H9 (cell line): ENCODE measurements around the gene TMEM208. TPM values are rescaled to one million over a fixed set of nuclear protein-coding genes. Genes with fewer than 3 reads are reported as not detected.

Experiments
- DNase-seq: peaks from one replicate; pipeline ENCODE4 v3.0.0-alpha.2; 2017
- H2AFZ ChIP-seq: one replicate; pipeline ENCODE4 v1.6.1; 2013; ENCODE audit warnings: mild to moderate bottlenecking, low read length, control low read depth, moderate library complexity
- H2AK5ac ChIP-seq: 2 replicates; pipeline ENCODE4 v1.6.1; 2013; ENCODE audit warnings: low read length, control low read depth, mixed read lengths; ENCODE audit not compliant: insufficient read length
- H2BK120ac ChIP-seq: one replicate; pipeline ENCODE4 v1.6.1; 2013; ENCODE audit warnings: low read depth, mild to moderate bottlenecking, low read length, control low read depth, inconsistent platforms; ENCODE audit not compliant: poor library complexity, severe bottlenecking
- H2BK12ac ChIP-seq: 2 replicates; pipeline ENCODE4 v1.6.1; 2013; ENCODE audit warnings: low read length, control low read depth, mixed read lengths, low read depth; ENCODE audit not compliant: insufficient read length
- H2BK15ac ChIP-seq: 2 replicates; pipeline ENCODE4 v1.6.1; 2013; ENCODE audit warnings: low read depth, low read length, control low read depth
- H2BK20ac ChIP-seq: one replicate; pipeline ENCODE4 v1.6.1; 2013; ENCODE audit warnings: low read depth, mild to moderate bottlenecking, low read length, control low read depth, inconsistent platforms; ENCODE audit not compliant: poor library complexity, severe bottlenecking
- H2BK5ac ChIP-seq: 2 replicates; pipeline ENCODE4 v1.6.1; 2013; ENCODE audit warnings: low read length, control low read depth, mixed read lengths; ENCODE audit not compliant: insufficient read length
- H3K14ac ChIP-seq: 2 replicates; pipeline ENCODE4 v1.6.1; 2013; ENCODE audit warnings: low read length, control low read depth; ENCODE audit not compliant: insufficient read depth
- H3K18ac ChIP-seq: 2 replicates; pipeline ENCODE4 v1.6.1; 2013; ENCODE audit warnings: low read depth, mild to moderate bottlenecking, mixed read lengths, low read length, control low read depth; ENCODE audit not compliant: insufficient read length
- H3K23ac ChIP-seq: 2 replicates; pipeline ENCODE4 v1.6.1; 2013; ENCODE audit warnings: low read length, control low read depth, mixed read lengths, low read depth; ENCODE audit not compliant: insufficient read length
- H3K23me2 ChIP-seq: 2 replicates; pipeline ENCODE4 v1.6.1; 2013; ENCODE audit warnings: low read depth, mild to moderate bottlenecking, mixed read lengths, low read length, control low read depth; ENCODE audit not compliant: insufficient read length, poor library complexity, severe bottlenecking
- H3K27ac ChIP-seq: 2 replicates; pipeline ENCODE4 v1.5.1; 2013; ENCODE audit warnings: low read length, control low read depth, mixed read lengths, low read depth; ENCODE audit not compliant: insufficient read length
- H3K27me3 ChIP-seq: 2 replicates; pipeline ENCODE4 v1.6.1; 2013; ENCODE audit warnings: low read length, control low read depth, inconsistent platforms; ENCODE audit not compliant: insufficient read depth
- H3K4ac ChIP-seq: 2 replicates; pipeline ENCODE4 v1.6.1; 2013; ENCODE audit warnings: low read depth, mild to moderate bottlenecking, control low read depth, inconsistent platforms, low read length, moderate library complexity
- H3K4me1 ChIP-seq: 2 replicates; pipeline ENCODE4 v1.6.1; 2013; ENCODE audit warnings: low read length, control low read depth, inconsistent platforms; ENCODE audit not compliant: insufficient read depth
- H3K4me2 ChIP-seq: 2 replicates; pipeline ENCODE4 v1.6.1; 2013; ENCODE audit warnings: low read length, control low read depth, mixed read lengths; ENCODE audit not compliant: insufficient read length, insufficient read depth
- H3K56ac ChIP-seq: 2 replicates; pipeline ENCODE4 v1.6.1; 2013; ENCODE audit warnings: low read depth, mild to moderate bottlenecking, mixed read lengths, low read length, control low read depth; ENCODE audit not compliant: insufficient read length
- H3K79me1 ChIP-seq: 2 replicates; pipeline ENCODE4 v1.6.1; 2013; ENCODE audit warnings: low read depth, mild to moderate bottlenecking, moderate library complexity, low read length, control low read depth, inconsistent platforms; ENCODE audit not compliant: insufficient read depth, poor library complexity, severe bottlenecking
- H3K79me2 ChIP-seq: 2 replicates; pipeline ENCODE4 v1.6.1; 2013; ENCODE audit warnings: low read length, control low read depth, inconsistent platforms; ENCODE audit not compliant: insufficient read depth
- H3K9ac ChIP-seq: 2 replicates; pipeline ENCODE4 v1.6.1; 2013; ENCODE audit warnings: low read length, control low read depth, mixed read lengths; ENCODE audit not compliant: insufficient read length; ENCODE audit errors: extremely low read depth
- H3K9me3 ChIP-seq: one replicate; pipeline ENCODE4 v1.6.1; 2013; ENCODE audit warnings: low read depth, low read length, inconsistent platforms; ENCODE audit not compliant: control insufficient read depth
- H3T11ph ChIP-seq: one replicate; pipeline ENCODE4 v1.6.1; 2013; ENCODE audit warnings: mild to moderate bottlenecking, low read length, control low read depth, inconsistent platforms
- H4K20me1 ChIP-seq: one replicate; pipeline ENCODE4 v1.6.1; 2013; ENCODE audit not compliant: control insufficient read depth, insufficient read length, insufficient read depth
- H4K5ac ChIP-seq: 2 replicates; pipeline ENCODE4 v1.6.1; 2013; ENCODE audit warnings: low read depth, mild to moderate bottlenecking, mixed read lengths, low read length, control low read depth; ENCODE audit not compliant: insufficient read length
- H4K8ac ChIP-seq: replicated peaks from 2 replicates; pipeline ENCODE4 v1.6.1; 2013; ENCODE audit warnings: low read length, control low read depth, mixed read lengths, low read depth; ENCODE audit not compliant: insufficient read length
- H4K91ac ChIP-seq: 2 replicates; pipeline ENCODE4 v1.6.1; 2013; ENCODE audit warnings: low read depth, mild to moderate bottlenecking, moderate library complexity, mixed read lengths, low read length, control low read depth; ENCODE audit not compliant: insufficient read length
- H3K27ac Mint-ChIP-seq, 3 experiments: 2 replicates in 2 of 3; 3 replicates in 1 of 3; pipeline ENCODE4 v1.8.0; 2020 to 2021; ENCODE audit warnings: mixed read lengths in 3 of 3, mild to moderate bottlenecking in 1 of 3, moderate library complexity in 1 of 3
- H3K27me3 Mint-ChIP-seq: 2 replicates; pipeline ENCODE4 v1.8.0; 2021; ENCODE audit warnings: low read depth, mild to moderate bottlenecking, moderate library complexity, mixed read lengths
- H3K36me3 Mint-ChIP-seq, 3 experiments: 2 replicates in 2 of 3; 3 replicates in 1 of 3; pipeline ENCODE4 v1.8.0; 2020 to 2021; ENCODE audit warnings: low read depth in 3 of 3, mixed read lengths in 3 of 3; ENCODE audit not compliant: insufficient read depth in 1 of 3
- H3K4me1 Mint-ChIP-seq, 2 experiments: 2 replicates each; pipeline ENCODE4 v1.8.0; 2020; ENCODE audit warnings: mixed read lengths in 2 of 2
- H3K4me3 Mint-ChIP-seq, 2 experiments: 2 replicates in 1 of 2; 3 replicates in 1 of 2; pipeline ENCODE4 v1.8.0; 2020 to 2021; ENCODE audit warnings: mild to moderate bottlenecking in 2 of 2, mixed read lengths in 2 of 2, moderate library complexity in 1 of 2
- H3K9me3 Mint-ChIP-seq, 2 experiments: 2 replicates in 1 of 2; 3 replicates in 1 of 2; pipeline ENCODE4 v1.8.0; 2020; ENCODE audit warnings: mild to moderate bottlenecking in 2 of 2, mixed read lengths in 2 of 2, moderate library complexity in 1 of 2
- CTCF ChIP-seq: fragments of 200-600 bp; sonication (generic); conservative IDR thresholded peaks from 3 replicates; pipeline ENCODE4 v1.8.0; 2021; ENCODE audit warnings: antibody characterized with exemption, mild to moderate bottlenecking
- WGBS: extraction: QIAGEN DNeasy Blood & Tissue Kit; methylation state at CpG from one replicate; pipeline ENCODE4 v1.1.7; 2013; ENCODE audit warnings: missing lambda C conversion rate, low lambda C conversion rate, mixed read lengths; ENCODE audit not compliant: insufficient read length; ENCODE audit errors: extremely low coverage; 5-methylcytosine and 5-hydroxymethylcytosine counted together
- total RNA-seq: library from RNA; stranded (reverse); gene quantifications from 2 replicates; pipeline ENCODE4 v1.2.1, GENCODE V29; 2021

TMEM208 gene
- total RNA-seq, 1 experiment from 2014 or later, result 42.6 TPM

DNA sequence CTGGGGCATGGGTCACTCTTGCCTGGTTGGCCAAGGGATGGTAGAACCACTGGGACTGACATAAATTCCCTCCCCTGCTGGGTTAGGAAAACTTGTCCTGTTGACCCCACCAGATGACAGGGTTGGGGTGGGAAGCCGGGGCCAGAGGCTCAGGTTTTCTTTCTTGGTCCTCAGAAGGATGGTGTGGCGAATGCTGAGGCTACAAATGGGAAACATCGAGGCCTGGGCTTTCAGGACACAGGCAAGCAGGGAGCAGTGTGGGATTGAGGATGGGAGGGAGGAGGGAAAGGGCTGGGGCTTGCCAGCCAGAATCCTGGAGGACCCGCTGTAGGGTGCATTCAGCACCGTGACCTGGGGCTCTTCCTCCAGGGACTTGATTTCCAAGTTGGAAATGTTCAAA lies 37.9 kb downstream of the TMEM208 start:
- no peak for TF ChIP-seq CTCF
- Histone ChIP-seq H3K79me2 (no peaks in the 10 kb centered on the region), H2BK20ac (no peak overlapping the region), H4K20me1 (no peaks in the 10 kb centered on the region), H3K18ac (no peak overlapping the region), H2BK12ac (no peak overlapping the region), H3K27ac (no peak overlapping the region), H3K27me3 (no peaks in the 10 kb centered on the region; the same call in 1 of the 2 replicates), H3K9me3 (no peaks in the 10 kb centered on the region), H3K23me2 (no peaks in the 10 kb centered on the region), H3K79me1 (no peaks in the 10 kb centered on the region), H3K4me1 (no peaks in the 10 kb centered on the region), H4K8ac (no peak overlapping the region), H3K4me2 (no peak overlapping the region), H4K91ac (no peak overlapping the region), H2AFZ (no peak overlapping the region), H3K14ac (no peak overlapping the region), H2AK5ac (no peak overlapping the region), H3K23ac (no peak overlapping the region), H2BK15ac (no peak overlapping the region), H2BK120ac (no peak overlapping the region), H3K56ac (no peak overlapping the region), H4K5ac (no peak overlapping the region), H2BK5ac (no peak overlapping the region), H3T11ph (no peak overlapping the region), H3K4ac (no peak overlapping the region), H3K9ac (no peak overlapping the region)
- Mint-ChIP-seq H3K4me1 (peaks cover 0 to 4% of the 10 kb centered on the region in 2 experiments; a peak in 1 of 4 replicates), H3K36me3 (no peaks in the 10 kb centered on the region; a peak in 2 of 7 replicates), H3K4me3 (no peak overlapping the region), H3K27me3 (peaks cover 24% of the 10 kb centered on the region), H3K27ac (no peak overlapping the region), H3K9me3 (no peaks in the 10 kb centered on the region)
- no CpG with 5 or more reads among the region's 5 CpGs for WGBS
- DNase-seq, result no peak
